Prostate gland (tissue), 2 donors: Measurements from ENCODE around the gene PTPRM. TPM values are rescaled to one million over a fixed set of nuclear protein-coding genes. Genes with fewer than 3 reads are reported as not detected.

ENCODE experiments used
- DNase-seq: peaks from one replicate; pipeline ENCODE4 v3.0.0-alpha.2; 2019; ENCODE audit warnings: low spot score
- H3K27ac ChIP-seq, 2 donors: fragments of 200-600 bp; sonication (generic); 2 replicates each; pipeline ENCODE4 v1.5.1; 2017 to 2019
- H3K27me3 ChIP-seq: fragments of 200-600 bp; sonication (generic); replicated peaks from 2 replicates; pipeline ENCODE4 v1.5.1; 2019; ENCODE audit not compliant: insufficient read depth
- H3K36me3 ChIP-seq, 2 donors: fragments of 200-600 bp; sonication (generic); 1 replicate in 1 of 2; 2 replicates in 1 of 2; pipeline versions ENCODE4 v1.5.1 to v1.8.1; 2017 to 2019
- H3K4me1 ChIP-seq: fragments of 200-600 bp; sonication (generic); replicated peaks from 2 replicates; pipeline ENCODE4 v1.5.1; 2019
- H3K4me3 ChIP-seq, 2 donors: fragments of 200-600 bp; sonication (generic); 2 replicates each; pipeline ENCODE4 v1.5.1; 2017 to 2019
- H3K9me3 ChIP-seq: fragments of 200-600 bp; sonication (generic); 2 replicates; pipeline ENCODE4 v1.5.1; 2017
- POLR2A ChIP-seq: fragments of 450-650 bp; IDR thresholded peaks from one replicate; pipeline ENCODE4 v1.6.1; 2016; ENCODE audit warnings: antibody characterized with exemption, mild to moderate bottlenecking
- POLR2AphosphoS5 ChIP-seq: sonication (generic); formaldehyde crosslinking; IDR thresholded peaks from one replicate; pipeline ENCODE4 v1.6.1; 2017; ENCODE audit warnings: antibody characterized with exemption
- WGBS: methylation state at CpG from one replicate; pipeline ENCODE4 v1.1.5; 2018; 5-methylcytosine and 5-hydroxymethylcytosine counted together
- intact Hi-C: fragments of 100-400 bp; cut with DNase I; formaldehyde crosslinking; loops from one replicate; pipeline ENCODE4 v1.14.2; 2022
- total RNA-seq, 2 donors: library from RNA; depleted of rRNA; stranded (reverse); fragments of >200 nt; gene quantifications; one replicate each; pipeline ENCODE4 v1.1.0, GENCODE V29; 2016
- TF ChIP-seq, protein P1 (sequence below), 4 experiments: fragments of 200-600 bp in 2 of 4; fragments of 450-650 bp in 2 of 4; sonication (generic) in 2 of 4; IDR thresholded peaks; 1 replicate in 3 of 4; 2 replicates in 1 of 4; pipeline ENCODE4 v1.5.1; 2016 to 2019; ENCODE audit warnings: antibody characterized with exemption in 4 of 4, mild to moderate bottlenecking in 2 of 4, moderate library complexity in 2 of 4

PTPRM gene
- total RNA-seq, 2 donors from 2014 or later, result 32.9 to 92.6 TPM

- Histone ChIP-seq H3K9me3 (no peaks in the 10 kb centered on the region), H3K4me1 (no peaks in the 10 kb centered on the region), H3K27me3 (no peaks in the 10 kb centered on the region), H3K27ac (no peak overlapping the region), H3K36me3 (no peaks in the 10 kb centered on the region), H3K4me3 (no peak overlapping the region)
- TF ChIP-seq, protein P1, sequence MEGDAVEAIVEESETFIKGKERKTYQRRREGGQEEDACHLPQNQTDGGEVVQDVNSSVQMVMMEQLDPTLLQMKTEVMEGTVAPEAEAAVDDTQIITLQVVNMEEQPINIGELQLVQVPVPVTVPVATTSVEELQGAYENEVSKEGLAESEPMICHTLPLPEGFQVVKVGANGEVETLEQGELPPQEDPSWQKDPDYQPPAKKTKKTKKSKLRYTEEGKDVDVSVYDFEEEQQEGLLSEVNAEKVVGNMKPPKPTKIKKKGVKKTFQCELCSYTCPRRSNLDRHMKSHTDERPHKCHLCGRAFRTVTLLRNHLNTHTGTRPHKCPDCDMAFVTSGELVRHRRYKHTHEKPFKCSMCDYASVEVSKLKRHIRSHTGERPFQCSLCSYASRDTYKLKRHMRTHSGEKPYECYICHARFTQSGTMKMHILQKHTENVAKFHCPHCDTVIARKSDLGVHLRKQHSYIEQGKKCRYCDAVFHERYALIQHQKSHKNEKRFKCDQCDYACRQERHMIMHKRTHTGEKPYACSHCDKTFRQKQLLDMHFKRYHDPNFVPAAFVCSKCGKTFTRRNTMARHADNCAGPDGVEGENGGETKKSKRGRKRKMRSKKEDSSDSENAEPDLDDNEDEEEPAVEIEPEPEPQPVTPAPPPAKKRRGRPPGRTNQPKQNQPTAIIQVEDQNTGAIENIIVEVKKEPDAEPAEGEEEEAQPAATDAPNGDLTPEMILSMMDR (IDR thresholded peaks at IDR 0.05), result no peak
- TF ChIP-seq POLR2A (no peak), POLR2AphosphoS5 (no peak)
- DNase-seq, result no peak
- intact Hi-C loops, result no loop called here
These were observed 415.1 kb downstream of the PTPRM start for GRCh38 chr18:7982216-7982615.

- no peak for DNase-seq
- no peaks in the 10 kb centered on the region for H3K27me3 ChIP-seq
- H3K4me1 ChIP-seq, result no peaks in the 10 kb centered on the region
- WGBS, result 83% methylated on average over 3 of the region's 3 CpGs
- no peaks in the 10 kb centered on the region for H3K36me3 ChIP-seq
- no peak overlapping the region for H3K4me3 ChIP-seq
- H3K9me3 ChIP-seq, result no peaks in the 10 kb centered on the region
- TF ChIP-seq, protein P1 (IDR thresholded peaks at IDR 0.05), result no peak
- TF ChIP-seq POLR2AphosphoS5 (no peak), POLR2A (no peak)
- intact Hi-C loops, result no loop called here
- H3K27ac ChIP-seq, result no peak overlapping the region
These were observed 420.3 kb downstream of the PTPRM start for GRCh38 chr18:7987284-7987976.

DNA sequence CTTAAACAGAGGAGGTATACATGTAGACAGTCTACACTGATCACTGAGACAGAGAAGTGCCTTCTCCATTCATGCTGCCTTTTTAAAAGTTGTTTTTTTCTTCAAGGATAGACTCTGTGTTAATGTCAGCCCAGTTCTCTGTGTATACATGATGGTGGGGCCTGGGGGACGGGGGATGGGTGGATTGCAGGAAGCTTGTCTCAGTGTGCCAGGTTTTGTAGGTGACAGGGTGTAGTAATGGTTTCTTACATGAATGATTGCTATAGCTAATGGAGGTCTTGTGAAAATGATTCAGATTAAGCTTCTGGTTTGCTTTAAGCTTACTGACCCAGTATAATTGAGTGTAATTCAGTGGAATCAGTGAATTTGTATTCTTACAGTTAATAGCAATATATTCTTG lies 423.6 kb downstream of the PTPRM start:
- intact Hi-C loops, result no loop called here
- WGBS, result 39% methylated on average over 1 of the region's 1 CpG
- DNase-seq, result no peak
- Histone ChIP-seq H3K36me3 (no peaks in the 10 kb centered on the region), H3K4me1 (no peaks in the 10 kb centered on the region), H3K27me3 (no peaks in the 10 kb centered on the region), H3K4me3 (no peak overlapping the region), H3K9me3 (no peaks in the 10 kb centered on the region), H3K27ac (no peak overlapping the region)
- TF ChIP-seq POLR2A (no peak), POLR2AphosphoS5 (no peak)
- TF ChIP-seq, protein P1 (IDR thresholded peaks at IDR 0.05), result no peak

DNA sequence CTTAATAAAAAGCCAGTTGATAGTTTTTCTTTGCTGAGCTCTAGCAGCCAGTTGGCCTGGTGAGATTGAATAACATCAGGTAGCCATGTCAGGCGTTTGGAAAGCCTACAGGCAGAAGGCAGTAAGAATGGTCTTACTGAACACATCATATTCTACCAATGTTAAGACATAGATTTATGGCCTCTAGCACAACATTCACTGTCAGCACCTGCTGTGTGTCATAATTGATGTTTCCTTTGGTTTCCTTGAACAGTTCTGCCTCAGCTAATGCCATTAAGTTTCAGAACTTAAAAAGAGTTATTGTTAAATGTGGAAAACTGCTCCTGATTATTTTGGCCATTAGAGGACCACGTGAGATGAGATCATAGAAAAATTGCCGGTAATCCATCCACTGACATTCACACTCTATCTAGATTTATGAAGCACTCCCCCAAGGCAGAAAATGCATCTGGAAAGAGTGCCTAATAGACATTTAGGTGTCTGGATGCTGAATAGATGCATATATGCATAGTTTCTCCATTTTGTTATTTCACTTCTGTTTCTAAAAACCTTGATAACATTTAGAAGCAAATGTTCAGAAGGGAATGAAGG lies 434.7 kb downstream of the PTPRM start:
- no peak overlapping the region for H3K4me3 ChIP-seq
- TF ChIP-seq POLR2AphosphoS5 (no peak), POLR2A (no peak)
- TF ChIP-seq, protein P1 (IDR thresholded peaks at IDR 0.05), result no peak
- DNase-seq, result no peak
- H3K4me1 ChIP-seq, result no peaks in the 10 kb centered on the region
- H3K9me3 ChIP-seq, result no peaks in the 10 kb centered on the region
- no peaks in the 10 kb centered on the region for H3K36me3 ChIP-seq
- no peaks in the 10 kb centered on the region for H3K27me3 ChIP-seq
- WGBS, result 69% methylated on average over 3 of the region's 3 CpGs
- intact Hi-C loops, result no loop called here
- H3K27ac ChIP-seq, result no peak overlapping the region
